NCI-H2227 (cell line): Measurements from ENCODE around the gene NAT16.
"Not testable (repeated sequence)": the region's sequence is repeated elsewhere in the genome, so short reads cannot be mapped to it uniquely, and the experiment has no call there.

Experiments
- DNase-seq: peaks from one replicate; lab custom pipeline; 2025; ENCODE audit not compliant: unreplicated experiment; lab: John Stamatoyannopoulos, UW

Gene NAT16

DNA sequence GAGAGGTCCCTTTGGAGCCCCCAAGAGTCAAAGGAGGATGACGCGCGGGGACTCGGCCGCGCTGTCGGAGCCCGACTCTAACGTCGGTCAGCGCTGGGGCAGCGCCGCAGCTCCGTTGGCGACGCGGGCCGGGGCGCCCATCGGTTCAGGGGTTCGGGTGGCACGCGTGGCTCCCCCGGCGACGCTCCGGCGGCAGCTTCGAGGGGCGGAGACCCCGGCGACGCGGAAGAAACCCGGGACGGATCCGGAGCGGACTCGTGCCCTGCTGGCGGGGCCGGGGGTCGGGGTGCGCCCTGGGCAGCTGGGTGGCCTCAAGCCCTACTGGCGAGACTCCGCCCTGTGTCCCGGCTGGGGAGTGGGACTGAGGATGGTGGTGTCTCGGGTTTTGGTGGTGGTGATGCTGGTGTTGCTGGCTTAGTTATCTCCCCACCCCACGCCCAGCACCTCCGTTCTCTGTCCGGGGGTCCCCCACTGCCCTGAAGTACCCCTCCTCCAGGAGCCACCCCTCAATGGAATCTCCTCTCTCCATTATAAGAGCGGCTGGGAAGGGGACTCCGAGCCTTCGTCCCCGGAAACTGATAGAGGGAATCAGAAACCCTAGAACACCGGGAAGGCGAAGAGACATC is at the start of gene NAT16:
Gene NAT16, minus strand, starts transcription at position 164 of the 626 bp plus-strand sequence. CDS start 5,486 bp downstream, outside the sequence.
- DNase-seq: peak; percentile 62

DNA sequence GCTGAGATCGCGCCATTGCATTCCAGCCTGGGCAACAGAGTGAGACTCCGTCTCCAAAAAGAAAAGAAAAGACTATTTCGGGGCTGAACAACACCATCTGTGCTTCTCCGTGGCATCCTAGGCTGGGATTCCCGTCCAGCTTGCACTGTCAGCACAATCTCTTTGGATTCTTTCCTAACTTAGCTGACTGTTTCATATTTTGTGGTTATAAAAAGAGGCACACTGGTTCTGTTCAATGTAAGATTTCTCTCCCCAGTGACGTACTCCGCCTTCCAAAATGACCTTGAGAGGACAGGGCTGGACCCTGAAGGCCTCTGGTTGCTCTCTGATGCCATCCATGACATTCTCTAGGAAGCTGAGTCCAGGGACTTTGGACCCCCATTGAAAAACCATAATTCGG is 46.6 kb upstream of the NAT16 start:
- no peak for DNase-seq

DNA sequence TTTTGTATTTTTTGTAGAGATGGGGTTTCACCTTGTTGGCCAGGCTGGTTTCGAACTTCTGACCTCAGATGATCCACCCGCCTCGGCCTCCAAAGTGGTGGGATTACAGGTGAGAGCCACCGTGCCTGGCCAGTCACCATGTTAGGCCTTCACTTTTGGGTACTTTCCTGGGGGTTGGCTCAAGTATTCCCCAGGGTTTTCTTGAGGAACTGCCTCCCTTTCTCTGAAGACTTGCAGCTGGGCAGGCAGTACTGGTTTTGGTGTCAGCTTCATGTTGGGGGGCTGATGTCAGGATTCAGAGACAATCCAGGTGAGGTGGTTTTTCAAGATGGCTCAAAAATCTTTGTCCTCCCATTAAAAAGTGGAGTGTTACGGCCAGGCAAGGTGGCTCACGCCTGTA is 45.6 kb upstream of the NAT16 start:
- DNase-seq: no peak

DNA sequence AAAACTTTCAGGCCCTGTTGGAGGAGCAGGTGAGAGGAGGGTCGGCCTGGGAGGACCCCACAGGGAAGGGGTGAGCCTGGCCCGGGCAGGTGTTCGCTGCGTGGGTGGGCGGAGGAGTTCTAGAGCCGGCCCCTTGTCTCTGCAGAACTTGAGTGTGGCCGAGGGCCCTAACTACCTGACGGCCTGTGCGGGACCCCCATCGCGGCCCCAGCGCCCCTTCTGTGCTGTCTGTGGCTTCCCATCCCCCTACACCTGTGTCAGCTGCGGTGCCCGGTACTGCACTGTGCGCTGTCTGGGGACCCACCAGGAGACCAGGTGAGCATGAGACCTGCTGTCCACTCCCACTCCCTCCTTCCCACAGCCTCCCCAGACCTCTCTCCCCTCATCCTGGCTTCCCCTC is 43.4 kb upstream of the NAT16 start:
- DNase-seq: no peak

DNA sequence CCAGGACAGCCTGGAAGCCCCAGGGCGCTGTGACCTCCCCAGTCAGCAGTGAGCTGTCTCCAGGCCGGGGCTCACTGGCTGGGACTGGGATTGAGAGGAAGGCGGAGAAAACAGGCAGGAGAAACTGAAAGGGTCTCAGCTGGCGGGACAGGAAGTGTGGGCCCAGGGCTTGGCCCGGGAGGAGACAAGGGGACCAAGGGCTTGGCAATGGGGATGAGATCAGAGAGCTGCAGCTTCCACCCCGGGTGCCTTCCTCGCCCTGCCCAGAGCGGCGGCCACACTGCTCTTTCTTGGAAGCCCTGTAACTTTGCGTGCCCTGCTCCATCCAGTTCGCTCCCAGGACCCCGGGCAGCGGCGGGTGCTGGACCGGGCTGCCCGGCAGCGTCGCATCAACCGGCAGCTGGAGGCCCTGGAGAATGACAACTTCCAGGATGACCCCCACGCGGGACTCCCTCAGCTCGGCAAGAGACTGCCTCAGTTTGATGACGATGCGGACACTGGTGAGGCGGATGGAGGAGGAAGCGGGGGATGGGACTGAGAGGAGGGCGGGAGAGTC is 42.3 kb upstream of the NAT16 start:
- DNase-seq: no peak

DNA sequence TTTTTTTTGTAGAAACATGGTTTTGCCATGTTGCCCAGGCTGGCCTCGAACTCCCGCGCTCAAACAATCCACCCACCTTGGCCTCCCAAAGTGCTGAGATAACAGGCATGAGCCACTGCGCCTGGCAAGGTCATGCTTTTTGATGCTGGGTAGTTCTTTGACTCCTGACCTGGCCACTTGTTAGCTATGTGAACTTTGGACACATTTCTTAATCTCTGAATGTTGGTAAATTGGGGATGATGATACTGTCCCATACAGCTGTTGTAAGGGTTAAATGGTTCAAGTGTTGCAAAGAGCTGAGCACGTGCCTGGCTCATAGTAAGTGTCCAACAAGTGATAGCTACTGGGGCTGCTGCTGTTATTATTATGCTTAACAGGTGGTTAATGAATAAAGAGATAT is 40.2 kb upstream of the NAT16 start:
- DNase-seq: no peak

DNA sequence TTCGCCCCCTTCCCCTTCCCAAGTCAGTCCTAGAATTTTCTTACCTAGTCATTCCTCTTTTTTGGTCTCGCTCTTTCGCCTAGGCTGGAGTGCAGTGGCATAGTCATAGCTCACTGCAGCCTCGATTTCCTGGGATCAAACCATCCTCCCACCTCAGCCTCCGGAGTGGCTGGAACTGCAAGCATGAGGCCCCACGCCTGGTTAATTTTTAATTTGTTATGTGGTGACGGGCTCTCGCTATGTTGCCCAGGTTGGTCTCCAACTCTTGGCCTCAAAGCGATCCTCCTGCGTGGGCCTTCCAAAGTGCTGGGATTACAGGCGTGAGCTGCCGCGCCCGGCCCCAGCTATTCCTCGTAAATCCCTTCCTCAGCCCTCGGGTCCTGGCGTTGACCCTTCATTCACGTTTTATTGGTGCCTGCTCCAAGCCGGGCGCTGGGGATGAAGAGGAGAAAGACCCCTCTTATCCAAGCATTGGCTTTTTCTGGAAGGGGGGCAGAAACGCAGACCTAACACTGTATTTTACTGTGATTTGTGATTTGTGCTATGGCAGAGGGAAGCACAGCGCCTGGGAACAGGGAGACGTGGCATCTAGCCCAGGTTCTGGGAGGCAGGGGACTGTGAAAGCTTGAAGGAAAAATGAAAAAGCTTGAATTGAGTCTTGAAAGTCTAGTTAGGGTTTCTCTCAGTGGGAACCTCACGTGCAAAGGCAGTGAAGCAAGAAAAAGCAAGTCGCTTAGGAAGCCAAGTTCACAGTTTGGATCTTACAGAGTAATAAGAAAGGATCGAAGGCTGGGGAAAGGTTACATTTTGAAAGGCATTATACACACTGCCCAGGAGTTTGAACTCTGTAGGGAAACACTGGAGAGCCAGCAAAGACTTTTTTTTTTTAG is 38.4 kb upstream of the NAT16 start:
- DNase-seq: peak; percentile 56

DNA sequence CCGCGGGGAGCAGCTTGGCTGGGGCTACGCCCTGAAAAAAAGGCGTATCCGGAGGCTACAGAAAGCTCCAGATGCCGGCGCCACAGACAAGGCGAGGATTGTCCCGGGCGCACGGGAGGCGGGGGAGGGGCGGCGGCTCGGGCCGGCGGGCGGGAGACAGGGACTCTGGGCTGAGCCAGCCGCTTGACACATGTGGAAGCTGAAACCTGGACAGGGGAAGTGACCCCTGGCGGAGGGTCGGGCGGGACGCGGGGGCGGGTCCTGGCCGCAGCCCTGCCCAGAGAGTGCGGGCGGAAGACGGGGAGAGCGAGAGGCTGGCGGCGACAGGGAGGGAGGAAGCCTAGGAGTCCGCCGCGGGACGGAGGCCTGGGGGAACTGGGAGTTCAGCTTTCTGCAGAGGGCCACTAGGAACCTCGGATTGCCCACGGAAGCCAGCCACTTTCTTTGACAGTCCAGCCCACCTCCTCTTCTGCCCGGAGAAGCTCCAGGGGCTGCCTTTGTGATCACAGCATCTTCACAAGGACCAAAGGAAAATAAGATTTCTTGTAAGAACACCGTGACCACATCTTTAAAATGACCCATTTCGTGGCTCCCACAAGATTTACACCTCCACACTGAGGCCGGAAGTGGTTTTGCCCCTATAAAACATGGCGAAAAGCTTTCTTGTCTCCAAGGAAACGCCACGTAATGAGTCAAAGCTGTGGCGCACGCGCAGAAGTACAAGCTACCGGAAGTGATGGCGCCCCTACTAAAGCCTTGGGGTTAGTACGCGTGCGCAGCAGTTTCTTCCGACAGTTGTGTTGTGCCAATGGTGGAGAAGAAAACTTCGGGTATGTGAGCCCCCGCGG is 37.5 kb upstream of the NAT16 start, which contains the start of the genes PLOD3 and ZNHIT1:
Gene PLOD3, minus strand, starts transcription at position 194 of the 848 bp plus-strand sequence. CDS start 307 bp downstream, outside the sequence.
Gene ZNHIT1, plus strand, starts transcription at position 778 of the 848 bp plus-strand sequence. Its CDS starts 31 bp downstream, at position 809.
- DNase-seq: peak; percentile 100

DNA sequence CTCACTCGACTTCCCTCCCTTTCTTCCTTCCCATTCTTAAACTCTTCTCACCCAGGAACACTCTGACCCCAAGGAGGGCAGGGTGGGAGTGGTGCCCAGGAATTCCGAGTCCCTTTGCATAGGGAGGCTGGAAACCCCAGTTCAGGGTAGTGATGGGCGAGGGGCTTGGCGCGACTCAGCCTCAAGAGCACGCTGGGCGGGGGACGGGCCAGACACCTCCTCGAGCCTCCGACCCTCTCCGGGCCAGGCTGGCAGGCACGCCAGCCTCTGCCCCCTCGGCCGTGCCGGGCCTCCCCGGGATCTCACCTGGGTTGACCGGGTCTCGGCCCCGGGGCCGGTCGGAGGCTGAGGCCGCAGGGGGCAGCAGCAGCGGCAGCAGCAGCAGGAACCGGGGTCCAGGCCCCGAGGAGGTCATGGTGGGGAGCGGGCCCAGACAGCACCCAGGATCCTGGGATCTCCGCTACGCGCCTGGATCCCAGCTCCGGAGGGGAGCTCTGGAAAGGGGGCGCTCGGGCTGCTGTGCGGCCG is 36.8 kb upstream of the NAT16 start:
- no peak for DNase-seq

DNA sequence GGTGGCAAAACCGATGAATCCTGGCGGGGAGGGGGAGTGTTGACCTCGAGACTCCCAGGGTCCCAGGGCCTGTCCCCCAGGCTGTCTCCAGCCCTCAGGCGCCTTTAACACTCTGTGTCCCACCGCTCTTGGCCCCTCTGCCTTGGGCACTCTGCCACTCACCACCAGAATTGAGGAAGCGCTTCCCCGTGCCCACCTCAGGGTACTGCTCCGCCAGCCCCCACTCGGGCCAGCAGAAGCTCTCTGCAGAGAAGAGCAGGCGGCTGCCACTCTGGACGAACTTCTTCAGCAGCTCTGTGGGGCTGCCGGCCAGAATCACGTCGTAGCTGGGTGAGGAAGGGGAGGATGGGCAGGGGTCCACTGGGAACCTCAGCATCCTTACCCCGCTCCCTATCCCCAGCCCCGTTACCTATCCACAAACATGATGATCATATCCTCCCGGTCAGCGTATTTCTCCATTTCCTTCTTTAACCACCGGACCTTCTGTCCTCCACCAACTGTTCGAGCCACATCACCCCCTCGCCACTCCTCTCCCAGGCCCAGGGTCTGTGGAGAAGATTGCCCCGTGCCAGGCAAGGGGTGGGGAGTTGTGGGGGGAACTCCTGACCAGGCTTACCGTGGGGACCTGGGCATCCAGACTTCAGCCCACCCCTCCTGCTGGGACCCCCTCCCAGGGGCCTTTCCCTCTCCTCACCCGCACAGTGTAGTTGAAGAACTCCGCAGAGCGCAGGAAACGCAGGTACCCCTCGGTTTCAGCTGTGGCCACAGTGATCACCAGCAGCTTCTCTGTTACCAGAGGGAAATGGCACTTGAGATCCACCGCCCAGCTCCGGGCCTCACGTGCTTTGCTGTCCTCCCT is 36.1 kb upstream of the NAT16 start:
- peak; percentile 44 for DNase-seq

DNA sequence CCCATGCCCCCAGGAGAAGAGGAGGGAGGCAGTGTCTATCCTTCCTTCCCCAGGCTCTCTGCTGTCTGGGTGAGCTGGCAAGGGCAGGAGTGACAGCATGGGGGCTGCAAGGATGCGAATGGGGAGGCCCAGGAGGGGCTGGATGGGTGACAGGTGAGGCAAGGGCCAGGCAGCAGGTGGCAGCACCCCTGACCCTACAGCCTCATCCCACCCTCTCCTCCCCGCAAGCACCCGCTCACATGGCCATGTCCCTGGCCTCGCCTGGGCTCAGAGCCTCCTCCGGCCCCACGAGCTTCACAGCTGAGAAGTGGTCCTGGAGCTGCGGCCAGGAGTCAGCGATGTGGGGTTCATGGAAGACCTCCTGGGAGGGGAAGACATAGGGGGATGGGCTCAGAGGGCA is 31.9 kb upstream of the NAT16 start:
- DNase-seq: no peak

DNA sequence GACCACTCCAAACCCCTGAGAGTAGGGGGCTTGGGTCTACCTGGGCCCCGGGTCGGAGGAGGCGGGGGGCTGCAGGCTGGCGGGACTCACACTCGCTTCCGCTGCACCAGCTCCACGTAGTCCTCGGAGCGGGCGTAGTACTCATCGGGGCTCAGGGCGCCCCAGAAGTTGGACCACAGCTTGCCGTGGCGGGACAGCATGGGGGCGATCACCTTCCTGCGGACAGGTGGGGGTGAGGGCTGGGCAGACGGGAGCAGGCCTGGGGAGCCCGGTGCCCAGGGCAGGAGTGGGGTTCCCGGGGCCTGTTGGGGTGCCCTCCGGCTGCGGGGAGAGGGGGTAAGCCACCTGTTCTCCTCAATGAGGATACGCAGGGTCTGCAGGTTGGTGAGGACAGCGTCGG is 31.4 kb upstream of the NAT16 start:
- no peak for DNase-seq

DNA sequence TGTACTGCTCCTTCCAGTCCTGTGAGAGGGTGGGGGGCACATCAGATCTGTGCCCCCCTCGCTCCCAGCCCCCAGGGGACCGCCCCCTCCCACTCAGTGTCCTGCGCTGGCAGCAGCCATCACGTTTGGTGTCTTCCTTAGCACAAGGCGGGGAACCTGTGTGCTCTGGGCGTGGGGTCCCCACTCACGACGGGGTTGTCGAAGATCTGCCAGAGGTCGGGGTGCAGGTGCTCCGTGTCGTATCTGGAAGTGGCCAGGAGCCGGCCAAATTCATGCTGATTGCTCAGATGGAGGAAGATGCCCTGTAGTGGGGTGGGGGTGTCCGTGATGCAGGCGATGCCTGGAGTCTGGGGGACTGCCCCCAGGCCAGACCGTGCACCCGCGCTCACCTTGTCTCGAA is 30.1 kb upstream of the NAT16 start:
- no peak for DNase-seq

DNA sequence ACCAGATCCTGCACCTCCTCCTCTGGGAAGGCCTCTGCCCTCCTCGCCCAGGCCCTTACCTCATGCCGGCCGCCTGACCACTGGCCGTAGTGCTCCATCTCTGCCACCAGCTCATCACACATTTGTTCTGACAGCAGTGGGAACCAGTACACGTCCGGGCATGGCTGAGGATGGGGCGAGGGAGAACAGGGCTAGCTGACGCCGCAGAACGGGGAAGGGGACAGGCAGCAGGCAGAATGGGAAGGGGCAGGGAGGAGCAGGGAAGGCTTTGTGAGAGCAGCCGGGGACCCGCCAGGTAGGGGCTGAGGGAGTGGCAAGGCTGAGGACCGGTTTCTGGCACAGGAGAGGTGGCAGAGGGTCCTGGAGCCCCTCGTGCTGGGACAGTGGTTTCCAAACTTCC is 28.7 kb upstream of the NAT16 start:
- no peak for DNase-seq

DNA sequence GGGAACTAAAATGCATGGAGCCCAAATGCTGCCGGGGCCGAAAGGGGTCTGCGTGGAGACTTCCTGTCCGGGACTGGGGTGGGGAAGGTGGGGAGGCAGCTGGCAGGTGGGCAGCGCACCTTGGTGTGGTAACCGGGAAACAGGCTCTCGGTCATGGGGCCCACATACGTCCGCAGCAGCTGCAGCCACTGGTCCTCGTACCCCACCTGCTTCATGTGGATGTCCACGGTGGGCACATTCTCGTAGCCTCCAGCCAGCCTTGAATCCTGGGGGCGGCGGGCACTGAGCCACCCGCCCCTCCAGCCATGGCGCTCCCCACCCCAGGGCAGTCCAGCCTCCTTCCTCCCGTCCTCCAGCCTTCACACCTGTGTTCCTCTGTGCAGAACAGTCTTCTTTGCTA is 27.4 kb upstream of the NAT16 start:
- no peak for DNase-seq

DNA sequence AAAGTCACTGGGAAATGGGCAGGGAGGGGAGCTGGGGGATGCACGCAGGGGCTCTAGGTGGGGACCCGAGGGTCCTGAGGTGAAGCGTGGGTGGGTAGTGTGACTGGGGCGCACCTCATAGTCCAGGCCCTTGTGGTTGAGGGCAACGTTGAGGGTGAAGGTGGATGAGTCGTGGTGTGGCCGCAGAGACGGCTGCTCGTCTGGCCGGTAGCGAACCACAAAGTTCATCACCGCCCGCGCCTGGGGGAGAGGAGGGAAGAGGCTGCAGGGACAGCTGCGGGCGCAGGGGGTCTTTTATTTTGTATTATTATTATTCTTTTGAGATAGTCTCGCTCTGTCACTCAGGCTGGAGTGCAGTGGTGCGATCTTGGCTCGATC is 26.6 kb upstream of the NAT16 start:
- DNase-seq: no peak

DNA sequence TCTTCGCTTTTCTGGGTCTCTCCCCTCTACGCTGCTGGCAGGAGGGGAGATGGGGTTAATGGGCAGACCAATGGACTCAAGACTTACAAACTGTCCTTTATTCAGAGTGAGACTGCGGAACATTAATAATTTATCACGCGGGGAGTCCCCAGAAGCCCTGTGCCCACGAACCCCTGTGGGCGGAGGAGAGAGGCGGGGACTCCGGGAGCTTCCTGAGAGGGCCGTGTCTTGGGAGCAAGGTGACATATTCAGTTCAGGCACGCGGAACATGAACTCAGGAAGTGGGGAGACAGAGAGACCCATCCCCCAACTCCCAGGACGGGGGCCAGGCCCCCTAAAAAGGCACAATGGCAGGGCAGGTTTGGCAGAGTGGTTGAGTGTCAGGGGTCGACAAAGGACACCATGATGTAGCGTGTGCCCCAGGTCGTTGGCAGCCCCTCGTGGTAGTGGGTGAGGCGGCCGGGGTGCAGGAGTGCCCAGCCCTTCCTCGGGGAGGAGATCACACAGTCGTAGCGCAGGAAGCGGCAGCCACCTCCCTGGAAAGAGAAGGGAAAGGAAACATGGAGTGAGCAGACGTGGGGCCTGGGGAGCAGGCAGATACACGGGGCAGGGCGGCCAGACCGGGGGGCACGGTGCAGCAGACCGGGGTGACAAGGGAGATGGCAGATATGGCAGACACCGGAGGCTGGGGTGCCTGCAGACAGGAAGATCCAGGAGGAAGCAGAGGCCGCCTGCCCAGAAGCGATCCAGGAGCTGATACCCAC is 26.0 kb upstream of the NAT16 start:
- DNase-seq: no peak

DNA sequence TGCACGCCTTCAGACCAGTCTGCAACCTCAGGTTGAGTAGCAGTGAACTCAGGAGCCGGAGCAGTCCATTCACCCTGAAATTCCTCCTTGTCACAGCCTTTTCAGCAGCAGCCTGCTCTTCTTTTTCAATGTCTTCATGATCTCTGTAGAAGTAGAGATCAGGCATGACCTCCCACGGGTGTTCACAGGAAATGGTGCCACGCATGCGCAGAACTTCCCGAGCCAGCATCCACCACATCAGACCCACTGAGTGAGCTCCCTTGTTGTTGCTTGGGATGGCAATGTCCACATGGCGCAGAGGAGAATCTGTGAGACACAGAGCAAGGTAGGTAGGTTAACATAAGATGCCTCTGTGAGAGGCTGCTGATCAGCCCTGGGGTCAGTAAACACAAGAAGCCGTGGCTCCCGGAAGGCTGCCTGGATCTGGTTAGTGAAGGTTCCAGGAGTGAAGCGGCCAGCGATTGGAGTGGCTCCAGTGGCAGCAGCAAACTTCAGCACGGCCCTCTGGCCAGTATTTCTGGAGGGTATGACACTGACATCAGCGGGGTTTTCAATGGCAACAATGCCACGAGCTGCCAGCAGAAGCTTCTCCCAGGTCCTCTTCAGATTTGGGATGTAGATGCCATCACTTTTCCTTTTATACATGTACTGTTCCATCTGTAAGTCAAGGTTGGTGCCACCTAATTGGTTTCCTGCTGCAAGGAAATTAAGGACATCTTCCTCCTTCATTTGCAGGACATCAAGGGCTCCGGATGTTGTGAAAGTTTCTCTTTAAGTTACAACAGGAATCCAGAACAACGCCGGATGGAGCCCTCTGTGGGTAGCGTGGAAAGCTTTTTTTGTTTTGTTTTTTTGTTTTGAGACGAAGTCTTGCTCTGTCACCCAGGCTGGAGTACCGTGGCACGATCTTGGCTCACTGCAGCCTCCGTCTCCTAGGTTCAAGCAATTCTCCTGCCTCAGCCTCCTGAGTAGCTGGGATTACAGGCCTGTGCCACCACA is 23.9 kb upstream of the NAT16 start:
- not testable (repeated sequence) for DNase-seq
